IPS-NIHi7 (cell line): ENCODE data around the gene CAND1.
A peak's percentile ranks its signal among the peaks of the same experiment; 100 is the strongest.

Experiments
- DNase-seq: peaks from one replicate; pipeline ENCODE4 v3.0.0; 2012; ENCODE audit warnings: mixed read lengths; ENCODE audit errors: extremely low spot score

CAND1 gene

DNA sequence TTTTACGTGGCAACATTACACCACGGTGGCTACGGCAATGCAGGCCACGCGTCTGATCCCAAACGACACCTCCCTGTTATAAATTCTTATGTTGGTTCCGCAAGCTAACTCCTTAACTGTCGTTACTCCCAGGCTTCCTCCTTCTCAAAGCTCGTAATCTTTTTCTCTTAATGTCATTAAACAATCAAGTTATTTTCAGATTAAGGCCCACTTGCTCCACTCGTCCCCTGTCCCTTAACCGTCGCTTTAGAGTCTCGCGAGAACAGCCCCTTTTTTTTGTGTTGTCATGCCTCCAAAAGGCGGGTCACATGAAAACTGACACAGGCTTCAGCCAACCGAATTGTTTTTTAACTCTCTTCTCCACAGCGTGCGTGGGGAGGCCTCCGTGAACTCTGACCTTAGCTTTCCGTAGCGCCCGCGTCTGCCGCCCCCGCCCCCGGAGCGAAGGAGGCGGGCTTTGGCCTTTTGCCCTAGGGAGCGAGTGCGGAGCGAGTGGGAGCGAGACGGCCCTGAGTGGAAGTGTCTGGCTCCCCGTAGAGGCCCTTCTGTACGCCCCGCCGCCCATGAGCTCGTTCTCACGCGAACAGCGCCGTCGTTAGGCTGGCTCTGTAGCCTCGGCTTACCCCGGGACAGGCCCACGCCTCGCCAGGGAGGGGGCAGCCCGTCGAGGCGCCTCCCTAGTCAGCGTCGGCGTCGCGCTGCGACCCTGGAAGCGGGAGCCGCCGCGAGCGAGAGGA, at the start of gene CAND1:
Gene CAND1, plus strand, starts transcription at position 463 of the 737 bp plus-strand sequence. CDS start 360 bp downstream, outside the sequence.
- peak; percentile 86 for DNase-seq

DNA sequence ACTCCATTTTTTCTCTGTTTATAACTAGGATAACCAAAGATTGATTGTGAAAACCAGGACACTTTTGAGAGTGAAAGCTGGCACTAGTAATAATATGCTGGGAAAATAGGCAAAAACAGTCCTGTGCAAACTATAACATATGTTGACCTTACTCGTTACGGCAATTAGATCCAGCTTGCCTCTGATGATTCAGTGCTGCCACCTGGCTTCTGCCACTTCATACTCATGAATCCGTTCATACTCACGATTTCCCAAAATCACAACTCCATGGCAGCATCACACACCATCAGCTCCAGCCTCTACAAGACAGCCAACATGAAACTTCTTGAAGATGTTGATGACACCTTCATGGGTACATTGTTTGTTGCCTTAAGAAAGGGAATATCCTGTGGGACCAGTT, 49.1 kb upstream of the CAND1 start:
- DNase-seq = peak; percentile 30

DNA sequence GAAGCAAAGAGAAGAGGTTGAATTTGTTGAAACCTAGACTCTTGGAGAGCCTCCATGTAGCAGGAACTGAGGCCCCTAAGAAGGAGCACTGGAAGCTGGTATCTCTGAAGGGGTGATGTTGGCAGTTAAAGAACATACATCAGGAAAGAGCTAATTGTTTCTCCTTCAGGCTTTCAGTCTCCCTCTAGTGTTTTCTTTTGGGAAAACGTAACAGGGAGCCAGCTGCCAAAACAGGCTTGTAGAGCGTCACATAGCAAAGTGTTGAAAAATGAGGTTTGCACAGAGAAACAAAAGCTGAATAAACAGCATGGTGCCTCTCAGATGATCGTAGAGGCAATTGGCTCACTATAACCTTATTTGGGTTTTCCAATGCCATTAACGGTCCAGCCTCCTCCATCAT, 46.9 kb upstream of the CAND1 start:
- peak; percentile 52 for DNase-seq

DNA sequence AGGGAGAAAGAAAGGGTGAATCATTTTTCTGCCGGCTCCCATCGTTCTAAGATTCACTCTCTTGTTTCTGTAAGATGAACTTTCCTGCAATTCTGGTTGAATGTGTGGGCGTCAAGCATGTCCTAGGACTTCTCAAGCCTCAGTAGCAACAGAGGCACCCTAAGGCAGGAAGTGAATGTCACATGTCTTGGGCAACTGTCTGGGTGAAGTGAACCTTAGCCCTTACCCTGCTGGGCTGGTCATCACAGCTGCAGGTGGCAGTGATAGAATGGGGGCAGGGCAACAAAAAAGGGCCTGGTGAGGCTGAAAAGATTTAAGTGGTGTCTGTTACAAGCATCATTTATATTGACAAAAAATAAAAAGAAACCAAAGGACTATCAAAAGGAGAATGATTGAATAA, 45.9 kb upstream of the CAND1 start:
- no peak for DNase-seq

DNA sequence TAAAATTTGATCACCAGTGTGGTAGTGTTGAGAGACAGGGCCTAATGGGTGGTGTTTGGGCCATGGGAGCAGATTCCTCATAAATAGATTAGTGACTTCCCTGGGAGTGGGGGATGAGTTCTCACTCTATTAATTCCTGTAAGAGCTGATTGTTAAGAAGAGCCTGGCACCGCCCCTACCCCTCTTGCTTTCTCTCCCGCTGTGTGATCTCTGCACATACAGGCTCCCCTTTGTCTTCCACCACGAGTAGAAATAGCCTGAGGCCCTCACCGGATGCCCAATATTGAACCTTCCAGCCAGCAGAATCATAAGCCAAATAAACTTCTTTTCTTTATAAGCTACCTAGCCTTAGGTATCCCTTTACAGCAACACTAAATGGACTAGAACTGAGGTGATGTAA, 31.9 kb upstream of the CAND1 start:
- no peak for DNase-seq

DNA sequence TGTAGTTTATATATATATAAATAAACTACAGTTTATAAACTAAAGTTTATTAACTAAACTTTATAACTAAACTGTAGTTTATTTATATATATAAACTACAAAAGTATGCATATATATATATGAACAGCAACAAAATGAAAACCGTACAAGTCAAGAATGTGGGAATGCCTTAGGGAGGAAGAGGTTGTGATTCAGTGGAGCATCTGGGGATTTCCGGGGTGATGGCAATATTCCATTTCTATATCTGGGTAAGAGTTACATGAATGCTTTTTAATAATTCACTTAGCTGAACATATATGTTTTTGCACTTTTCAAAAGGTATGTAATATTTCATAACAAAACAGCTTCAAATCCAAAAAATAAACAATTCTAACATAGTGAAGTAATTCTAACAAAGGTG, 30.1 kb upstream of the CAND1 start:
- no peak for DNase-seq

DNA sequence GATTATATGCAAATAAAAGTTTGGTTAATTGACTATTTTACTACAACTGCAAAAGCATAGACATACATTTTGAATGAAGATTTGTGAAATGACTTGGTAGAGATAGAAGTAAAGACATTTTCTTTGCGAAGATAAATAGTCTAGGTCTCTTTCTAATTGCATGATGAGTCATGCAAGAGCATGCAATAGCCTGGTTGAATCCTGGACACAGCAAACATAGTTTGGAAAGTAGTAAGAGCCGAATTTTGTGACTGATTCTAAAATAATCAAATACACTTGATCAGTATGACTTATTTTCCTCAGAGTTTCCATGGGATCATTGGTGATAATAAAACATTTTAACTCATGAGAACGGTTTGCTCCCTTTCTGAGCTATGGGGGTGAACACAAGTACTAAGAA, 27.7 kb upstream of the CAND1 start:
- DNase-seq = no peak

DNA sequence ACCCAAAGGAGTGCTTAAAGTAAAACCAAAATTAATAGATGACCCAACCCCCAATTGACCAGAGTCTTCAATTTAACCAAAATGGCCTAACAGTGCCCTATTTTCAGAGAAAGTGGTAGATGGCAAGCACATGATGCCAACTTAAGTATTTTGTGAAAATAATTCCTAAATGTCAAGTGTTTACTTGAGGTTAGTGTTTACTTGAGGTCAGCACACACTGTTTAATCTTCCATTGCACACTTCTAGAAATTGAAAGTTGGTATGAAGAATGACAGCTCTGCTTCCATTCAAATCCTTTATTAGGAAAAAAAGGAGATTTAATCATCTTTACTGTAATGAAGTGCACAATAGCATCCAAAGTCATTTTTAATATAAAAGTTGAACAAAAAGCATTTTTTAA, 25.9 kb upstream of the CAND1 start:
- DNase-seq = no peak

DNA sequence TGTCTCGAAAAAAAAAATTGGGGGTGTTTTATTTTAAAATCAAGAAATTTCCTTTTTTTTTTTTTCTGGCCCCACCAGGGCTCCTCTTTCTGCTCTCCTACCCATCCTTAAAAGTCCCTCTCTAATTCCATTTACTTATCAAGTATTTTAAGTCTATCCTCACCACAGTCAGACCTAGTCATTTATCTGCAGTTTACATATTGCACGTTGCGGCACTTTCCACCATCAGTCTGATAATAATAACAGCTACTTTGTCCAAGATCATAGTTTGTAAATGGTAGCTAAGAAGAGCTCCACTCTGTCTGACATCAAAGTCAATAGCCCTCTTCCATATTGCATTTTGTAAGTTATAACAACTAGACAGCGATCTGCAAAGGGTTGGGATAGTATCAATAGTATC, 23.6 kb upstream of the CAND1 start:
- no peak for DNase-seq

DNA sequence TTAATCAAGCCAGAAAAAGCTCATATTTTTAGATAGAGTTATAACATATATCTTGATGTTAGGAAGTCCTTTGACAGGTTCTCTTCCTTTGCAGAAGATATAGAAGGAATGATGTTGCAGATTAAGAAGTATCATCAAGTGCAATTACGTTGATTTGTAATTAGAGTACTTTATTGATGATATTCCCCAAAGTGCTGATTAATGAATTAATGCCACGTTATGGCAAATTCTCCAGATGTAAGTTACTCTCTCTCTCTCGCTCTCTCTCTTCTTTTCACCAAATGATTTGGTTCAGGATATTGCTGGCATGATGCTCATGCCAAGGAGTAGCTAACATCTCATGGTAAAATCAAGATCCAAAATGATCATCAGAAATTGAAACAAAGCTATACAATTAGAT, 18.1 kb upstream of the CAND1 start:
- DNase-seq = no peak

DNA sequence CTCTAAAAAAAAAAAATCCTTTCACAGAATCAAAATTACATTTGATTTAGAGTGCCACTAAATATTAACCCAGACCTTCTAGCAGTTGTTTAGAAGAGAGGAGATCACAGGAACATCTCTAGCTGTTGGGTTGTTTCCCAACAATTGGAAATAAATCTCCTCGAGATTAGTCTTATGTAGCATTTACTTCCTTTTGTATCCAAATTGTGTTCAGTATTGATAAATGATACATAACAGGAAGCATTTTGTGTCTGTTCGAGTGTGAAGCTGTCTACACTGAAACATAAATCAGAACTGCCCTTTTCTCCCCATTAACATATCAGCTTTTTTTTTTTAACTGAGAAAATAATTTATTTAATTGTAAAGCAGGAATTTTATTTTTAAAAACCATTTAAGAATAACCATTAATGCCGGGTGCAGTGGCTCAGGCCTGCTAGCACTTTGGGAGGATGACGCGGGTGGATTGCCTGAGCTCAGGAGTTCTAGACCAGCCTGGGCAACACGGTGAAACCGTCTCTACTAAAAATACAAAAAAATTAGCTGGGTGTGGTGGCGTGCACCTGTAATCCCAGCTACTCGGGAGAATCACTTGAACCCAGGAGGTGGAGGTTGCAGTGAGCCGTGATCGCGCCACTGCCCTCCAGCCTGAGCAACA, 14.7 kb upstream of the CAND1 start:
- no peak for DNase-seq

DNA sequence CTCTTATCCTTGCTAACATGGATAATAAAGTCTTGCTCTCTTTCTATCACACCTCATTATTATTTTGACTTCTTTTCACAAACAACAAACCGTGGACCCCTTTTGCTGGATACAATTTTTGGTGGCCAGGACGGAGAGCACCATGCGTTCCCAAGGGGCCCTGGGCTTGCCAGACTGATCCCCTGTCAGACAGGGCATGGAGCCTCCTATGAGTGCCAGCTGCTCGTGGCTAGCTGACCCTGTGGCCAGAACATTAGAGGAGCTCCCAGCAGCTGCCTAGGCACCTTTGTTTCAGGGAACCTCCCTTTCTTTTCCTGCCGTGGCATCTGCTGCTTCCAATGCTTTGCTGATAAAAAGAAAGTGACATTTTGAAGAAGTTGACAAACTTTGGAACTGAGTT, 12.5 kb upstream of the CAND1 start:
- no peak for DNase-seq

DNA sequence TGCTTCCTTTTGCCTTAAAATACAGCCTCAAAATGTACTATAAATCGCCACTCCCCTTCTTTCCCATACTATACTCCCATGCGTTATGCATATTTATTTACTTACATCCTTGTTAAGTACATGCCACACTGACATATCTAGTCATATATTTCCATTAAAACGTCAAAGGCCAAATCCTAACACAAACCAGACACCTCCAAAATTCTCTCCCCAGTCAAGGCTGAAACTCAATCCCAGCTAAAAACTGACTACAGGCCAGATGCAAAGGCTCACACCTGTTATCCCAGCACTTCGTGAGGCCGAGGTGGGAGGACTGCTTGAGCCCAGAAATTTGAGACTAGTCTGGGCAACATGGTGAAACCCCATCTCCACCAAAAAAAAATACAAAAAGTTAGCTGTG, 5.7 kb upstream of the CAND1 start:
- no peak for DNase-seq

DNA sequence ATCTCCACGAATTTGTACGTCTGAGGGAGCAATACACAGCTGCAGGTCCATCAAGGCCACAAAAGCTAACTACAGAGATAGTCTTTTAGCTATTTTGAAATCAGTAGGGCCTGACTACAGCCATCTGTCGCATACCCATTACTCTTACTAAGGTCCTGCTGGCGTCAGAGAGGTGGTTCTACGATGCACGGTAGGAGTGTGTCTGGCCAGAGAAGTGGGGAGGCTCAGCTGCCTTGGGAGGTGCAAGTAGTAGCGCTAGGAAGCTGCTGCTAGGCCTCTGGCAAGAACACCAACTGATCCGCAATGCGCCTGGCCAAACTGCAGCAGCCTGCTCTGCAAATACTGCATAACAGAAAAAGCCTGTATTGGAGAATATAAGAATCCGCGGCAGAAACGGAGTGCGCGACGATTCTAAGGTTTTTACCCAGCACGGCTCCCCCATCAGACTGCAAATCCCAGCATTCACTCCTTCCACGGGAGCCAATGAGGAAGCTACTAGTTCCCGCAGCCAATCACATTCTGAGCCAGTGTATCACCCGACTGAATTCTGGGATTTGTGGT, 743 bp upstream of the CAND1 start:
- DNase-seq = peak; percentile 92

DNA sequence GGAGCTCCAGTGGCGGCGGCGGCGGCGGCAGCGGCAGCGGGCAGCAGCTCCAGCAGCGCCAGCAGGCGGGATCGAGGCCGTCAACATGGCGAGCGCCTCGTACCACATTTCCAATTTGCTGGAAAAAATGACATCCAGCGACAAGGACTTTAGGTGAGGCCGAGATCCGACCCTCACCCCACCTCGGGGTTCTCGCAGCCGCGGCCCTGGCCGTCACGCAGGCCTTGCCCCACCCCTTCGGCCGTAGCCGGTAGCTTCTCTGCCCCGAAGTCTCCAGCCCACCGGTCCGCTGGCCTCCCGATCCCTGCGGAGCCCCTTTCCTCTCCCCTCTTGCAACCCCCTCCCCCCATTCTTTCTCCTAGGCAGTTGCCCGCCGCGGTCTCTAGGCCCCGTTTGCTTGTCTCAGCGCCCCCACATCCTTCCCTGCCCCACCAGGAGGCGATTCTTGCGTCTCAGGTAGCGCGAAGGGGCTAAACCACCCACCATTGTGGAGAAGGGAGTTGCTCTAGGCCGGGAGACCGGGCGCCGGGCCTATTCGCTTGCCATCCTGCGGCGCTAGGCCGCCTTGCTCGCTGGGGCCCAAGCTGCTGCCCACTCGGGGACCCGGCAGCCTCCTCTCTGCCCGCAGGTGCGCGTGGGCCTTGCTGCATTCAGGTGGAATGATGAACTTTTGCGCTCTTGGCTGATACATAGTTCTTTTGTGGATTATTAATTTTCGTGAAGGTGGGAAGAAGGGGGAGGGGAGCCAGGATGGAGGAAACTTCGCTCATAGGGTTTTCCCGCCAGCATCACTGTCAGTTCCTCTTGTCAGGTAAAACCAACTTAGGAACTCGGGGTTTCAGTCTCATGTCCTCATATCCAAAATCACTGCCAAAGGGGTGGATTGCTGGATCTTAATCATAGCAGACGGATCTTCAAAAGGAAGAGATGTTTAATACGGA, 745 bp downstream of the CAND1 start:
- DNase-seq = peak; percentile 45

DNA sequence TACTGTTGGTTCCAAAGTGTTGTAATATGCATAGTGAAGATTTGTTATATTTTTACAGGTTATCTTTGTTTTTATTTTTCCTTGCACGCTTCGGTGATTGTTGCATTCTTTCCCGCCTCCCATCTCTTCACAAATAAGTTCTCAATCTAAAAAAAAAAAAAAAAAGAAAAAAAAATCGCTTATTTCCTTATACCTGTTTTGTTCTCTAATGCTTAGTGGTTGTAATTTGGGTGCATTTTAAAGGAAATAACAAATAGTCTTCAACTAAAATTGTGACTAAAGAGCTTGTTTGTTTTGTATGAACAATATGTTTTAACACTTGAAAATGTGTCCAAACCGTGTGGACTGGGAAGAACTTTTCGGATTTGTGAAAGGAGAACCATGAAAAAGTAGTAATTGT, 1.5 kb downstream of the CAND1 start:
- DNase-seq = no peak

DNA sequence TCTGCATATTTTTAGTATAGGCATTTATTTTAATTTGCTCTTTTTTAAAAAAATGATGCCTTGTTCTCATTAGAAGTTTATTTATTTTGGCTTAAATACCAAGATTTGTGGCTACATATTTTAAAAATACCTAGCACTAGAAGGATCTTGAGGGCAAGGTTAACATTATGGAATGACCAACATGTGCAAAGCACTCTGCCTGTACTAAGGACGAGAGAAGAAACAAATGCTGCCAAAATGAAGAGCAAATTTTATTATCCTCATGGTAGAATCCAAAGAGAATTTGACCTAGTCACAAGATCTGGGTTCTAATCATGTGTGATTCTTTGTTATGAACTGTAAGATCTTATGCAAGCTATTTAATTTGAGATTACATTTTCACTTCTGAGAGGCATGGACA, 2.8 kb downstream of the CAND1 start:
- DNase-seq = no peak

DNA sequence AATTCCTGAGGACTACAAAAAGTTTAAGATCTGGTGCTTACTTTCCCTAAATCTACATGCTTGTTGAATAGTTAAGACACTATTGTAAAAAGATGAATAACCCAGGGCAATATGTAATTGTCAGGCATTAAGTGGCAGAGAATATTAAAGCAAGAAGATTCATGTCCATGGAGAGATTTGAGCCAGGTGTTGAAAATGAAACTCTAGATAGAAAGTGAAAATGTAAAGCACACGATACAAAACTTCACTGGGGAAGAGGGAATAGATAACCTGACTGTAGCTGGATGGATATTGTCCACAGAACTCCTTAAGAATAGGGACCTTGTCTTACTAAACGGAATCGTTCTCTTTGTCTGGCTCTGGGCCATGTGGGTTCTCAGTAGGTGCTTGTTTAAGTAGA, 5.0 kb downstream of the CAND1 start:
- no peak for DNase-seq

DNA sequence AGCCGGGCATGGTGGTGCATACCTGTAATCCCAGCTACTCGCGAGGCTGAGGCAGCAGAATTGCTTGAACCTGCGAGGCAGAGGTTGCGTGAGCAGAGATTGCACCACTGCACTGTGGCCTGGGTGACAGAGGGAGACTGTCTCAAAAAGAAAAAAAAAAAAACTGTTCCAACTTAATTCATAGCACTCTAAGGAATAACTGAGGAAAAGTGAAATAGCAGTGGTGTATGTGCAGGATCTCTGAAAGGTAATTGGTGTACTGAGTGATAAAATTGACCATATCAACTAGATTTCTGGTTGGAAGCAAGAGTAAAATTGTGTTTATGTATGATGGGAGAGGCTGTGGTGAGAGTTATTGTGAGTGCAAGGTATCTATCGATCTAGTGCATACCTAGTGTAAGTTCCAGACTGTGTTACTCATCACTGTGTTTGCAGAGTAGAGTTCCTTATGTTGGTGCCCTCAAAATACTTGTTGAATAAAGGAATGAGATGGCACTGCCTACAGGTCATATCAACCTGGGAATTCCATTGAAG, 6.3 kb downstream of the CAND1 start:
- no peak for DNase-seq

DNA sequence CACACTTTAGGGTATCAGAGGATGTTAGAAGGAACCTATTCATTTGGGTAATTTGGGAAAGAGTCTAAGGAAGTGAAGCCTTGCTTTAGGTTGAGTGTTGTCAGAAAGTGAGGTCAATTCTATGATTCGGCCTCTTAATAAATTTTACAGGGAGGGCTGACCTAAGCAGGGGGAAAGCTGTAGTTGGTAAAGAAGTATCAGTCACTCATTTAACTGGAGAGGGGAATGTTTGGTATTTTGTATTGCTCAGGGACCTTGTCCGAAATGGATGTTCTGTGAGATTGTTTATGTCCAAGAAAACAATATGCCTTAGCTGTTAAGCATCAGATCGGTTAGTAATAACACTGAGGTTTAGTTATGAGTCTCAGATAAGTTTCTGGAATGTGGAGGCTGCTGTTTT, 7.3 kb downstream of the CAND1 start:
- DNase-seq = no peak

DNA sequence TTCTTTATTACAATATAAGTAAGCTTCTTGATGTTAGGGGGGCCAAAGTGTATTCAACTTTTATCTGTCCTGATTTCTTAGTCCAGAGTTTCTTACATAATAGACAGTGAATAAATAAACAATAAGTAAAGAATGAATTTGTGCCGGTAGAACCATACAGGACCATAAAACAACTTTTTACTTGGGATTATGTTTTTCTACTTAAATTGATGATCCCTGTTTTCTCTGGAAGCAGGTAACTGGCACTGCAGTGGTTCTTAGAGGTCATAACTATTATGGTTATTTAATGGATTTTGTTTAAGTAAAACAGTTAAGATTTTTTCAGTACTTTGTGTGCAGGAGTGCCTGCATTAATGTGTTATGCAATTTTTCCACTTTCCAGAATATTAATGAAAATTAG, 10.5 kb downstream of the CAND1 start:
- no peak for DNase-seq

DNA sequence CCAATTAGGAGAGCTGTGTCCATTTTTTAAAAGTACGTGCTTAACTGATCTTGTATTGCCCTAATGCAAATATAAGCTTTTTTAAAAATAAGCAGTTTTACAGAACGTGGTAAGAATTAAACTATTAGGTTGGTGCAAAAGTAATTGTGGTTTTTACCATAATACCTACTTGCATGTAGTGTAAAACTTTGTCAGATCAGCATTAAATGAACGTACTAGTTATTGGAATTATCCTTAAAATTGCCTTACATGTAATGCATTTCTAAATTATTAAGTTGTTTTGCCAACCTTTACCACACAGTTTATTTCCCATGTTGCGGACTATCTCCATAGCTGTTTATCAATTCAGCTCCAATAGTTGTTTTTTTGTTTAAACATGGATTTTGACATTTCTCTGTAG, 10.9 kb downstream of the CAND1 start:
- no peak for DNase-seq
